B cell (primary cell): ENCODE data around the gene TSPAN15. TPM values are rescaled to one million over a fixed set of nuclear protein-coding genes. Genes with fewer than 3 reads are reported as not detected.

Source experiments
- ATAC-seq: fragments of 200-7000 bp; cut with Tn5 transposase; one replicate; pipeline ENCODE4 v1.10.0; 2021; ENCODE audit warnings: low read depth, mild to moderate bottlenecking, moderate number of reproducible peaks, moderate library complexity
- CTCF ChIA-PET: fragments of 350-600 bp; sonication (Branson Sonifier 250); formaldehyde crosslinking; loops from one replicate; lab custom pipeline; 2021; ENCODE audit warnings: antibody characterized with exemption, inconsistent platforms; lab: Charles Lee
- POLR2A ChIA-PET: fragments of 350-600 bp; sonication (Branson Sonifier 250); formaldehyde crosslinking; loops from one replicate; lab custom pipeline; 2021; ENCODE audit warnings: antibody characterized with exemption; lab: Charles Lee
- DNase-seq: peaks from one replicate; pipeline ENCODE4 v3.0.0; 2013
- H2AFZ ChIP-seq: 2 replicates; pipeline ENCODE4 v1.6.1; 2012; ENCODE audit warnings: mild to moderate bottlenecking, low read depth, low read length; ENCODE audit not compliant: insufficient read depth, poor library complexity, severe bottlenecking
- H3K27ac ChIP-seq, 2 donors: 1 replicate in 1 of 2; 2 replicates in 1 of 2; pipeline ENCODE4 v1.5.1; 2012 to 2013; ENCODE audit warnings: low read length in 2 of 2, mild to moderate bottlenecking in 2 of 2, moderate library complexity in 1 of 2
- H3K27me3 ChIP-seq, 4 experiments: fragments of 200-600 bp in 1 of 4; sonication (generic) in 1 of 4; replicated peaks in 1 of 4; 1 replicate in 2 of 4; 2 replicates in 2 of 4; pipeline versions ENCODE4 v1.6.1 to v1.7.0; 2013 to 2016; ENCODE audit warnings: low read length in 3 of 4, mild to moderate bottlenecking in 2 of 4, mixed read lengths in 1 of 4, moderate library complexity in 1 of 4; ENCODE audit not compliant: insufficient read depth in 4 of 4, control insufficient read depth in 3 of 4; ENCODE audit errors: control extremely low read depth in 1 of 4
- H3K36me3 ChIP-seq, 2 experiments: replicated peaks in 1 of 2; 1 replicate in 1 of 2; 2 replicates in 1 of 2; pipeline versions ENCODE4 v1.6.1 to v1.7.1; 2013; ENCODE audit warnings: low read length in 1 of 2; ENCODE audit not compliant: insufficient read depth in 2 of 2, control insufficient read depth in 1 of 2; ENCODE audit errors: control extremely low read depth in 1 of 2, extremely low read depth in 1 of 2
- H3K4me1 ChIP-seq, 2 donors: fragments of 200-600 bp in 1 of 2; sonication (generic) in 1 of 2; 1 replicate in 1 of 2; 2 replicates in 1 of 2; pipeline versions ENCODE4 v1.5.1 to v1.6.1; 2013 to 2017; ENCODE audit warnings: low read length in 2 of 2; ENCODE audit not compliant: control insufficient read depth in 2 of 2, insufficient read depth in 2 of 2
- H3K4me2 ChIP-seq: replicated peaks from 2 replicates; pipeline ENCODE3; 2012; ENCODE audit warnings: mild to moderate bottlenecking, low read depth, low read length; ENCODE audit not compliant: poor library complexity, severe bottlenecking
- H3K4me3 ChIP-seq, 5 experiments: fragments of 200-600 bp in 1 of 5; sonication (generic) in 1 of 5; 1 replicate in 3 of 5; 2 replicates in 2 of 5; pipeline versions ENCODE4 v1.5.1 to v1.7.0; 2011 to 2016; ENCODE audit warnings: low read length in 4 of 5, mild to moderate bottlenecking in 4 of 5, low read depth in 2 of 5, control low read depth in 1 of 5, moderate library complexity in 1 of 5; ENCODE audit not compliant: insufficient read depth in 1 of 5; ENCODE audit errors: control extremely low read depth in 1 of 5, extremely low read depth in 1 of 5
- H3K79me2 ChIP-seq: fragments of 200-600 bp; sonication (generic); one replicate; pipeline ENCODE4 v1.6.0; 2016; ENCODE audit warnings: low read length; ENCODE audit not compliant: control insufficient read depth, insufficient read depth
- H3K9ac ChIP-seq: fragments of 200-600 bp; sonication (generic); 2 replicates; pipeline ENCODE4 v1.6.1; 2017; ENCODE audit warnings: mild to moderate bottlenecking, low read length, moderate library complexity
- H3K9me3 ChIP-seq, 3 donors: one replicate each; pipeline versions ENCODE4 v1.6.1 to v1.7.1; 2013; ENCODE audit warnings: low read length in 2 of 3; ENCODE audit not compliant: control insufficient read depth in 2 of 3, insufficient read depth in 1 of 3; ENCODE audit errors: control extremely low read depth in 1 of 3
- H4K20me1 ChIP-seq: 2 replicates; pipeline ENCODE4 v1.6.0; 2012; ENCODE audit warnings: mild to moderate bottlenecking, low read length; ENCODE audit not compliant: insufficient read depth, control insufficient read depth, poor library complexity, severe bottlenecking
- H3K27ac Mint-ChIP-seq: one replicate; pipeline ENCODE4 v1.8.0; 2021; ENCODE audit warnings: mixed read lengths
- H3K27me3 Mint-ChIP-seq: one replicate; pipeline ENCODE4 v1.8.0; 2021; ENCODE audit warnings: mixed read lengths
- H3K4me1 Mint-ChIP-seq: one replicate; pipeline ENCODE4 v1.8.0; 2021; ENCODE audit warnings: mixed read lengths
- H3K4me3 Mint-ChIP-seq: one replicate; pipeline ENCODE4 v1.8.0; 2021; ENCODE audit warnings: mixed read lengths
- H3K9me3 Mint-ChIP-seq: one replicate; pipeline ENCODE4 v1.8.0; 2022; ENCODE audit warnings: mixed read lengths; ENCODE audit not compliant: insufficient read depth
- EZH2 ChIP-seq: IDR thresholded peaks from 2 replicates; pipeline ENCODE4 v1.6.1; 2012; ENCODE audit warnings: borderline replicate concordance, low read depth, mild to moderate bottlenecking, moderate library complexity, low read length; ENCODE audit not compliant: insufficient read depth, poor library complexity, severe bottlenecking
- WGBS: methylation state at CpG from one replicate; pipeline ENCODE4 v1.1.5; 2013; ENCODE audit warnings: missing lambda C conversion rate; ENCODE audit not compliant: insufficient coverage; 5-methylcytosine and 5-hydroxymethylcytosine counted together
- intact Hi-C: fragments of 100-400 bp; cut with micrococcal nuclease; formaldehyde crosslinking; loops from one replicate; pipeline ENCODE4 v1.10.0; 2022
- polyA plus RNA-seq: library from polyadenylated mRNA; depleted of rRNA; stranded (reverse); fragments of >200 nt; gene quantifications from 2 replicates; pipeline ENCODE4 v1.2.3, GENCODE V29; 2012
- total RNA-seq, 2 donors: library from RNA; stranded (reverse); fragments of 120-200 nt in 1 of 2; gene quantifications; 1 replicate in 1 of 2; 2 replicates in 1 of 2; pipeline versions ENCODE4 v1.2.3 to v1.2.4, GENCODE V29; 2013 to 2022
- TF ChIP-seq, protein P1 (sequence below): fragments of 200-600 bp; IDR thresholded peaks from one replicate; pipeline ENCODE4 v1.8.0; 2022; ENCODE audit warnings: antibody characterized with exemption, mild to moderate bottlenecking

TSPAN15 gene
- total and polyA plus RNA-seq, 2 donors (not counting 1 experiment from before 2014, with no cell fraction given) = 0.13 to 0.52 TPM

DNA sequence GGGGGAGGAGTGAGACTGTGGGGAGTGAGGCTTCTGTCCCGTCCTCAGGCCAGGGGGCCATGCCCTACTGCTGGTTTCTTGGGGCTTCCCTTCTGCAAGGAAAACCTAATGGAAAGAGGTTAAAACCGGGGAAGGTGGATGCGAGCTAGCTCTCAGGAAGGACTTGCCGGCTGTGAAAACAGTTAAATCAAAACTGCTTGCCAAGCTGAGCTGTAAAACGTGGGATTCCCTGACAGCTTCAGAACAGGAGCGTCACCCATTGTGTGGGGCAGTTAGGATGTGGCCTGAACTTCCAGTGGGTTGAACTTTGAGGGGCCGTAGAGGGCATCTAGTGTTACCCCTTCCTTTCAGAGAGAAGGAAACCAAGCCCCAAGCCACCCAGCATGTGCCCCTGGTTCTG, 13.1 kb downstream of the TSPAN15 start:
- Histone ChIP-seq H3K27ac (no peak overlapping the region), H3K4me2 (no peak overlapping the region)
- no peak overlapping the region for H3K4me3 Mint-ChIP-seq

DNA sequence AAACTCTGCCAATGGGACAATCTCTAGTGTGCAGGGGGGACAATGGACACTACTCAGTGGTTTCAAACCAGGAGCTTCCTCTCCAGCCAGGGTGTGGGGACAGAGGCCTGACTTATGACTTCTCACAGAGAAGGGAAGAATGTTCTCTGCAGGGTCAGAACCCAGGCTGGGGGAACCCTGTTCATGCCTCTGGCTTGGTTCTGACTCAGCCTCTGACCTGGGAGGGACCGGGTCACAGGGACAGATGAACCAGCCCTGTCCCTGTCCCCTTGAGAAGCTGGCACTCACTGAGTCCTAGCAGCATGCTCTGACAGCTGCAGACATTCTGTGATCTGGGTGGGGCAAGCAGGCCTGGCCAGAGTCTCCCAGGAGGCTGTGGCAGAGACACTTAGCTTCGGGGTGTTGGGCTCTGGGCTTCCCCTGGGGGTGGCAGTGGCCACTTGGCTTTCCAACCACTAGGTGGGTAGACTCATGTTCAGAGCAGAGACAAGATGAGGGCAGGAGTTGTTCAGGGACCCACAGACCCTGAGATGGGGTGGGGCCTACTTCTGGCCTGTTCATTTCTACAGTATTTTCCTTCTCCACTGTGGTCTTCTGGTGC, 13.6 kb downstream of the TSPAN15 start:
- Mint-ChIP-seq H3K27ac (no peak overlapping the region), H3K4me3 (no peak overlapping the region), H3K4me1 (no peaks in the 10 kb centered on the region), H3K9me3 (no peaks in the 10 kb centered on the region), H3K27me3 (peaks cover 2% of the 10 kb centered on the region)
- no peaks in the 10 kb centered on the region for H3K4me1 ChIP-seq
- H3K36me3 ChIP-seq = no peaks in the 10 kb centered on the region
- CTCF ChIA-PET = no interaction called here
- DNase-seq (no peak), ATAC-seq (no peak)
- no peak overlapping the region for H3K4me3 ChIP-seq
- H3K79me2 ChIP-seq = no peaks in the 10 kb centered on the region
- H2AFZ ChIP-seq = no peak overlapping the region
- POLR2A ChIA-PET = no interaction called here
- intact Hi-C loops = no loop called here
- WGBS = 44% methylated on average over 2 of the region's 2 CpGs
- no peaks in the 10 kb centered on the region for H4K20me1 ChIP-seq
- H3K9me3 ChIP-seq = no peaks in the 10 kb centered on the region
- no peak overlapping the region for H3K4me2 ChIP-seq
- TF ChIP-seq EZH2 = no peak
- TF ChIP-seq, protein P1, sequence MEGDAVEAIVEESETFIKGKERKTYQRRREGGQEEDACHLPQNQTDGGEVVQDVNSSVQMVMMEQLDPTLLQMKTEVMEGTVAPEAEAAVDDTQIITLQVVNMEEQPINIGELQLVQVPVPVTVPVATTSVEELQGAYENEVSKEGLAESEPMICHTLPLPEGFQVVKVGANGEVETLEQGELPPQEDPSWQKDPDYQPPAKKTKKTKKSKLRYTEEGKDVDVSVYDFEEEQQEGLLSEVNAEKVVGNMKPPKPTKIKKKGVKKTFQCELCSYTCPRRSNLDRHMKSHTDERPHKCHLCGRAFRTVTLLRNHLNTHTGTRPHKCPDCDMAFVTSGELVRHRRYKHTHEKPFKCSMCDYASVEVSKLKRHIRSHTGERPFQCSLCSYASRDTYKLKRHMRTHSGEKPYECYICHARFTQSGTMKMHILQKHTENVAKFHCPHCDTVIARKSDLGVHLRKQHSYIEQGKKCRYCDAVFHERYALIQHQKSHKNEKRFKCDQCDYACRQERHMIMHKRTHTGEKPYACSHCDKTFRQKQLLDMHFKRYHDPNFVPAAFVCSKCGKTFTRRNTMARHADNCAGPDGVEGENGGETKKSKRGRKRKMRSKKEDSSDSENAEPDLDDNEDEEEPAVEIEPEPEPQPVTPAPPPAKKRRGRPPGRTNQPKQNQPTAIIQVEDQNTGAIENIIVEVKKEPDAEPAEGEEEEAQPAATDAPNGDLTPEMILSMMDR = no peak
- no peak overlapping the region for H3K9ac ChIP-seq
- H3K27me3 ChIP-seq = no peaks in the 10 kb centered on the region
- no peak overlapping the region for H3K27ac ChIP-seq

More for the DNA sequence above, 13.1 kb downstream of the TSPAN15 start:
- H3K36me3 ChIP-seq = no peaks in the 10 kb centered on the region
- H3K4me3 ChIP-seq = no peak overlapping the region
- H3K4me1 ChIP-seq = no peaks in the 10 kb centered on the region
- H3K9me3 ChIP-seq = no peaks in the 10 kb centered on the region
- CTCF ChIA-PET = no interaction called here
- TF ChIP-seq, protein P1 = no peak
- TF ChIP-seq EZH2 = no peak
- no peak overlapping the region for H3K27ac Mint-ChIP-seq
- no peaks in the 10 kb centered on the region for H3K27me3 ChIP-seq
- no peaks in the 10 kb centered on the region for H3K4me1 Mint-ChIP-seq
- H4K20me1 ChIP-seq = no peaks in the 10 kb centered on the region
- no peaks in the 10 kb centered on the region for H3K27me3 Mint-ChIP-seq
- H3K9ac ChIP-seq = no peak overlapping the region
- intact Hi-C loops = no loop called here
- H2AFZ ChIP-seq = no peak overlapping the region
- 92% methylated on average over 7 of the region's 7 CpGs for WGBS
- no peaks in the 10 kb centered on the region for H3K9me3 Mint-ChIP-seq
- ATAC-seq (no peak), DNase-seq (no peak)
- no peaks in the 10 kb centered on the region for H3K79me2 ChIP-seq
- POLR2A ChIA-PET = no interaction called here
